ENCODE data around the gene PDE4D. TPM values are rescaled to one million over a fixed set of nuclear protein-coding genes. Genes with fewer than 3 reads are reported as not detected.

Gene PDE4D
- total RNA-seq, 2 experiments from 2014 or later, result 164 to 175 TPM

GRCh38 chr5:59838067-59838466 is 55.5 kb downstream of the PDE4D start:
- Histone ChIP-seq H3K27me3 (ENCODE audit: control insufficient read depth in 1 of 2, insufficient read depth in 2 of 2, low read length in 2 of 2) (no peaks in the 10 kb centered on the region), H3K4me1 (ENCODE audit: insufficient read depth, low read length) (no peaks in the 10 kb centered on the region), H3K4me3 (ENCODE audit: low read length) (no peak overlapping the region), H3K36me3 (ENCODE audit: insufficient read depth, low read length) (no peaks in the 10 kb centered on the region), H3K9me3 (ENCODE audit: control insufficient read depth in 1 of 2, insufficient read depth in 1 of 2, low read length in 2 of 2) (no peaks in the 10 kb centered on the region), H3K27ac (ENCODE audit: low read depth in 1 of 2, low read length in 2 of 2) (no peak overlapping the region)
- DNase-seq (no peak), ATAC-seq (ENCODE audit: poor library complexity) (no peak)
- POLR2A ChIA-PET, result no interaction called here
- Mint-ChIP-seq H3K27me3 (peaks cover 20% of the 10 kb centered on the region), H3K27ac (no peak overlapping the region), H3K9me3 (no peaks in the 10 kb centered on the region), H3K4me1 (ENCODE audit: low read depth) (no peaks in the 10 kb centered on the region), H3K4me3 (no peak overlapping the region), H3K36me3 (ENCODE audit: low read depth) (no peaks in the 10 kb centered on the region)
- TF ChIP-seq CTCF (IDR thresholded peaks at IDR 0.05), result no peak
- intact Hi-C loops (cut with DNase I, micrococcal nuclease), result no loop called here
- CTCF ChIA-PET, result no interaction called here

DNA sequence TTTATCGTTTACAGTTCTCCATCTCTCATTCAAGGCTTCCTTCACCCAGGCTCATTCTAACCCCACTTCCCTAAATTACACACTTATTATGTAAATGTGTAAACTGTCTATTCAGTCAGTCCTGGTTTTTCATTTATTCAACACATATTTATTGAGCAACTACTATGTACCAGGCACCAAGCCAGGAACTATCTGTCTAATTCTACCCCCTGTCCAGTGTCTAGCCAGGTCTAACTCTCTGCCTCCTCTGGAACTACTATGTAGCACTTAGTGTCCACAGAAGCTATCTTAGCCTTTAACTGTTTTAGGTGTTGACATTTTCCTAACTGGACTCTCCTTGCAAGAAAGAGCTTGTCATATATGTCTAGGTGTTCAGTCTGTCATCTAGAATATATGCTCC is 56.5 kb downstream of the PDE4D start:
- Histone ChIP-seq H3K9me3 (ENCODE audit: control insufficient read depth in 1 of 2, insufficient read depth in 1 of 2, low read length in 2 of 2) (no peaks in the 10 kb centered on the region), H3K4me3 (ENCODE audit: low read length) (no peak overlapping the region), H3K27me3 (ENCODE audit: control insufficient read depth in 1 of 2, insufficient read depth in 2 of 2, low read length in 2 of 2) (no peaks in the 10 kb centered on the region), H3K27ac (ENCODE audit: low read depth in 1 of 2, low read length in 2 of 2) (no peak overlapping the region), H3K36me3 (ENCODE audit: insufficient read depth, low read length) (no peaks in the 10 kb centered on the region), H3K4me1 (ENCODE audit: insufficient read depth, low read length) (no peaks in the 10 kb centered on the region)
- intact Hi-C loops (cut with DNase I, micrococcal nuclease), result no loop called here
- POLR2A ChIA-PET, result no interaction called here
- H3K36me3 Mint-ChIP-seq (ENCODE audit: low read depth), result no peaks in the 10 kb centered on the region
- no peak for ATAC-seq (ENCODE audit: poor library complexity)
- no peak overlapping the region for H3K27ac Mint-ChIP-seq
- DNase-seq, result no peak
- no peaks in the 10 kb centered on the region for H3K4me1 Mint-ChIP-seq (ENCODE audit: low read depth)
- CTCF ChIA-PET, result no interaction called here
- peaks cover 24% of the 10 kb centered on the region for H3K27me3 Mint-ChIP-seq
- no peak overlapping the region for H3K4me3 Mint-ChIP-seq
- H3K9me3 Mint-ChIP-seq, result no peaks in the 10 kb centered on the region
- TF ChIP-seq CTCF (IDR thresholded peaks at IDR 0.05), result no peak

DNA sequence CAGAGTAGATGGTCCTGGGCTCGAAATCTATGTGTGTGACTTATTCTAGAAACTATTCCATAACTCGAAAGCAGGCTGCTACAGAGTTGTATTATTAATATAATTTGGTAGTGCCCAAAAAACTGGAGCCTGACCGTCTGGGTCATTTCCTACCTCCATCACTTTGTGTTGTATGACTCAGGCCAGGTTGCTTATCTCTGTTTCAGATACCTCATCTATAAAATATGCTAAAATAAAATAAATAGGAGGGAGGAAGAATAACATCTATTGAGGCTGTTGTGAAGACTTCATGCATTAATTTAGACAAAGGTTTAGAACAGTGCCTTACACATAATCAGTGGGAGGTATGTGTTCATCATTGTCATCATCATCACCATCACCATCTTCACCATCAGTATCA is 57.7 kb downstream of the PDE4D start:
- intact Hi-C loops (cut with DNase I, micrococcal nuclease), result no loop called here

More for the DNA sequence above, 57.7 kb downstream of the PDE4D start:
- no peak for TF ChIP-seq CTCF (IDR thresholded peaks at IDR 0.05)
- Mint-ChIP-seq H3K9me3 (no peaks in the 10 kb centered on the region), H3K27ac (no peak overlapping the region), H3K4me3 (no peak overlapping the region), H3K27me3 (peaks cover 20% of the 10 kb centered on the region), H3K36me3 (ENCODE audit: low read depth) (no peaks in the 10 kb centered on the region), H3K4me1 (ENCODE audit: low read depth) (no peaks in the 10 kb centered on the region)
- no peak for ATAC-seq (ENCODE audit: poor library complexity)
- Histone ChIP-seq H3K36me3 (ENCODE audit: insufficient read depth, low read length) (no peaks in the 10 kb centered on the region), H3K27ac (ENCODE audit: low read depth in 1 of 2, low read length in 2 of 2) (no peak overlapping the region), H3K27me3 (ENCODE audit: control insufficient read depth in 1 of 2, insufficient read depth in 2 of 2, low read length in 2 of 2) (no peaks in the 10 kb centered on the region), H3K9me3 (ENCODE audit: control insufficient read depth in 1 of 2, insufficient read depth in 1 of 2, low read length in 2 of 2) (no peaks in the 10 kb centered on the region), H3K4me3 (ENCODE audit: low read length) (no peak overlapping the region), H3K4me1 (ENCODE audit: insufficient read depth, low read length) (no peaks in the 10 kb centered on the region)
- CTCF ChIA-PET, result no interaction called here
- no peak for DNase-seq
- POLR2A ChIA-PET, result no interaction called here
